Loucy (cell line): ENCODE results near the gene NTHL1.

Source experiments
- H2AFZ ChIP-seq: fragments of 200-600 bp; sonication (generic); 2 replicates; pipeline ENCODE4 v1.6.0; 2016; ENCODE audit warnings: antibody characterized with exemption, mild to moderate bottlenecking, low read length, moderate library complexity
- H3F3A ChIP-seq: fragments of 200-600 bp; 2 replicates; pipeline ENCODE4 v1.6.0; 2016; ENCODE audit warnings: antibody characterized with exemption, low read depth, mild to moderate bottlenecking
- H3K27me3 ChIP-seq: fragments of 200-600 bp; sonication (generic); 2 replicates; pipeline ENCODE4 v1.6.1; 2014; ENCODE audit warnings: low read length, mild to moderate bottlenecking; ENCODE audit not compliant: insufficient read depth, poor library complexity, severe bottlenecking
- H3K36me3 ChIP-seq: fragments of 200-600 bp; sonication (generic); 2 replicates; pipeline ENCODE4 v1.6.1; 2016; ENCODE audit warnings: low read length; ENCODE audit not compliant: insufficient read depth
- H3K4me1 ChIP-seq: fragments of 200-600 bp; sonication (generic); 2 replicates; pipeline ENCODE4 v1.5.1; 2014; ENCODE audit warnings: low read length, mild to moderate bottlenecking; ENCODE audit not compliant: insufficient read depth, poor library complexity, severe bottlenecking
- H3K4me2 ChIP-seq: fragments of 200-600 bp; sonication (generic); 2 replicates; pipeline ENCODE4 v1.6.0; 2014; ENCODE audit warnings: antibody characterized with exemption, low read length, low read depth, mild to moderate bottlenecking; ENCODE audit not compliant: poor library complexity, severe bottlenecking
- H3K4me3 ChIP-seq: fragments of 200-600 bp; sonication (generic); 2 replicates; pipeline ENCODE4 v1.5.1; 2014; ENCODE audit warnings: low read length, mild to moderate bottlenecking, mixed read lengths; ENCODE audit not compliant: poor library complexity, severe bottlenecking
- H3K79me2 ChIP-seq: fragments of 200-600 bp; sonication (generic); 2 replicates; pipeline ENCODE4 v1.6.1; 2014; ENCODE audit warnings: low read length; ENCODE audit not compliant: insufficient read depth
- H3K9ac ChIP-seq: fragments of 200-600 bp; sonication (generic); 2 replicates; pipeline ENCODE4 v1.6.0; 2014; ENCODE audit warnings: mild to moderate bottlenecking, low read depth, low read length, moderate library complexity; ENCODE audit not compliant: poor library complexity, severe bottlenecking
- H3K9me2 ChIP-seq: fragments of 200-600 bp; sonication (generic); replicated peaks from 2 replicates; pipeline ENCODE4 v1.6.1; 2016; ENCODE audit warnings: low read depth, low read length, mixed read lengths
- H3K9me3 ChIP-seq: fragments of 200-600 bp; sonication (generic); 2 replicates; pipeline ENCODE4 v1.6.1; 2014; ENCODE audit warnings: mild to moderate bottlenecking, antibody characterized with exemption, low read length, low read depth; ENCODE audit not compliant: insufficient read depth
- H4K20me1 ChIP-seq: fragments of 200-600 bp; sonication (generic); 2 replicates; pipeline ENCODE4 v1.6.0; 2014; ENCODE audit warnings: antibody characterized with exemption, low read length, mild to moderate bottlenecking; ENCODE audit not compliant: insufficient read depth, poor library complexity, severe bottlenecking
- CTCF ChIP-seq: fragments of 200-600 bp; sonication (generic); conservative IDR thresholded peaks from 2 replicates; pipeline ENCODE4 v1.5.1; 2014; ENCODE audit warnings: mild to moderate bottlenecking, antibody characterized with exemption, low read length
- EZH2phosphoT487 ChIP-seq: fragments of 200-600 bp; IDR thresholded peaks from 2 replicates; pipeline ENCODE4 v1.6.1; 2018; ENCODE audit warnings: antibody characterized with exemption, mild to moderate bottlenecking, moderate library complexity, borderline replicate concordance

Gene NTHL1

GRCh38 chr16:2063861-2064260 is 16.2 kb upstream of the NTHL1 start:
- Histone ChIP-seq H3F3A (no peaks in the 10 kb centered on the region), H3K4me1 (no peaks in the 10 kb centered on the region), H3K9me3 (no peaks in the 10 kb centered on the region), H2AFZ (no peak overlapping the region), H3K9ac (no peak overlapping the region), H3K9me2 (no peaks in the 10 kb centered on the region), H3K4me2 (no peak overlapping the region), H3K4me3 (no peak overlapping the region), H3K27me3 (no peaks in the 10 kb centered on the region), H4K20me1 (no peaks in the 10 kb centered on the region), H3K79me2 (no peaks in the 10 kb centered on the region), H3K36me3 (no peaks in the 10 kb centered on the region)
- TF ChIP-seq CTCF (no peak), EZH2phosphoT487 (no peak)

GRCh38 chr16:2062801-2063200 is 15.2 kb upstream of the NTHL1 start:
- H3K79me2 ChIP-seq: no peaks in the 10 kb centered on the region
- H3K9ac ChIP-seq: no peak overlapping the region
- no peaks in the 10 kb centered on the region for H3K36me3 ChIP-seq
- H2AFZ ChIP-seq: no peak overlapping the region
- H3K9me3 ChIP-seq: no peaks in the 10 kb centered on the region
- H3K4me3 ChIP-seq: no peak overlapping the region
- no peak for TF ChIP-seq EZH2phosphoT487
- no peak for TF ChIP-seq CTCF
- no peaks in the 10 kb centered on the region for H3K9me2 ChIP-seq
- no peak overlapping the region for H3K4me2 ChIP-seq
- H3F3A ChIP-seq: no peaks in the 10 kb centered on the region
- H3K4me1 ChIP-seq: no peaks in the 10 kb centered on the region
- H3K27me3 ChIP-seq: no peaks in the 10 kb centered on the region
- no peaks in the 10 kb centered on the region for H4K20me1 ChIP-seq

GRCh38 chr16:2061526-2061925 is 13.9 kb upstream of the NTHL1 start:
- no peaks in the 10 kb centered on the region for H3K9me2 ChIP-seq
- TF ChIP-seq EZH2phosphoT487 (no peak), CTCF (no peak)
- H3K4me3 ChIP-seq: no peak overlapping the region
- no peak overlapping the region for H3K9ac ChIP-seq
- no peaks in the 10 kb centered on the region for H3K27me3 ChIP-seq
- H3K4me2 ChIP-seq: no peak overlapping the region
- no peaks in the 10 kb centered on the region for H3K9me3 ChIP-seq
- no peaks in the 10 kb centered on the region for H3K79me2 ChIP-seq
- no peaks in the 10 kb centered on the region for H3K36me3 ChIP-seq
- H3F3A ChIP-seq: no peaks in the 10 kb centered on the region
- no peaks in the 10 kb centered on the region for H4K20me1 ChIP-seq
- no peak overlapping the region for H2AFZ ChIP-seq
- no peaks in the 10 kb centered on the region for H3K4me1 ChIP-seq
